Mesothelial cell of epicardium (in vitro differentiated cells): ENCODE results near the gene SPATS2L. TPM values are rescaled to one million over a fixed set of nuclear protein-coding genes. Genes with fewer than 3 reads are reported as not detected.

Experiments
- DNase-seq, 2 experiments: peaks; one replicate each; pipeline ENCODE4 v3.0.0; 2021; ENCODE audit warnings: low spot score in 2 of 2; ENCODE audit not compliant: unreplicated experiment in 2 of 2
- H3K27ac Mint-ChIP-seq: 2 replicates; pipeline ENCODE4 v1.8.0; 2021; ENCODE audit warnings: mixed read lengths
- H3K27me3 Mint-ChIP-seq: 2 replicates; pipeline ENCODE4 v1.8.0; 2021; ENCODE audit warnings: low read depth, mixed read lengths
- H3K36me3 Mint-ChIP-seq: 2 replicates; pipeline ENCODE4 v1.8.0; 2021; ENCODE audit warnings: mixed read lengths
- H3K4me1 Mint-ChIP-seq: 2 replicates; pipeline ENCODE4 v1.8.0; 2021; ENCODE audit warnings: mixed read lengths
- H3K4me3 Mint-ChIP-seq: 2 replicates; pipeline ENCODE4 v1.8.0; 2021; ENCODE audit warnings: mild to moderate bottlenecking, moderate library complexity, mixed read lengths
- H3K9me3 Mint-ChIP-seq: 2 replicates; pipeline ENCODE4 v1.8.0; 2021; ENCODE audit warnings: mixed read lengths
- total RNA-seq: library from RNA; stranded (reverse); gene quantifications from 3 replicates; pipeline ENCODE4 v1.2.1, GENCODE V29; 2021
- TF ChIP-seq, protein P1 (sequence below): fragments of 200-600 bp; sonication (generic); IDR thresholded peaks from one replicate; pipeline ENCODE4 v1.5.0; 2021; ENCODE audit warnings: antibody characterized with exemption; ENCODE audit not compliant: unreplicated experiment

The SPATS2L gene
- total RNA-seq, 1 donor from 2014 or later = 84.8 TPM

- Mint-ChIP-seq H3K4me3 (no peak overlapping the region), H3K9me3 (no peaks in the 10 kb centered on the region), H3K27me3 (no peaks in the 10 kb centered on the region), H3K4me1 (peaks cover 3% of the 10 kb centered on the region), H3K27ac (no peak overlapping the region), H3K36me3 (peaks cover 14% of the 10 kb centered on the region)
- DNase-seq = no peak
- TF ChIP-seq, protein P1, sequence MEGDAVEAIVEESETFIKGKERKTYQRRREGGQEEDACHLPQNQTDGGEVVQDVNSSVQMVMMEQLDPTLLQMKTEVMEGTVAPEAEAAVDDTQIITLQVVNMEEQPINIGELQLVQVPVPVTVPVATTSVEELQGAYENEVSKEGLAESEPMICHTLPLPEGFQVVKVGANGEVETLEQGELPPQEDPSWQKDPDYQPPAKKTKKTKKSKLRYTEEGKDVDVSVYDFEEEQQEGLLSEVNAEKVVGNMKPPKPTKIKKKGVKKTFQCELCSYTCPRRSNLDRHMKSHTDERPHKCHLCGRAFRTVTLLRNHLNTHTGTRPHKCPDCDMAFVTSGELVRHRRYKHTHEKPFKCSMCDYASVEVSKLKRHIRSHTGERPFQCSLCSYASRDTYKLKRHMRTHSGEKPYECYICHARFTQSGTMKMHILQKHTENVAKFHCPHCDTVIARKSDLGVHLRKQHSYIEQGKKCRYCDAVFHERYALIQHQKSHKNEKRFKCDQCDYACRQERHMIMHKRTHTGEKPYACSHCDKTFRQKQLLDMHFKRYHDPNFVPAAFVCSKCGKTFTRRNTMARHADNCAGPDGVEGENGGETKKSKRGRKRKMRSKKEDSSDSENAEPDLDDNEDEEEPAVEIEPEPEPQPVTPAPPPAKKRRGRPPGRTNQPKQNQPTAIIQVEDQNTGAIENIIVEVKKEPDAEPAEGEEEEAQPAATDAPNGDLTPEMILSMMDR = no peak
Measured at GRCh38 chr2:200454927-200455801, 148.7 kb downstream of the SPATS2L start.

DNA sequence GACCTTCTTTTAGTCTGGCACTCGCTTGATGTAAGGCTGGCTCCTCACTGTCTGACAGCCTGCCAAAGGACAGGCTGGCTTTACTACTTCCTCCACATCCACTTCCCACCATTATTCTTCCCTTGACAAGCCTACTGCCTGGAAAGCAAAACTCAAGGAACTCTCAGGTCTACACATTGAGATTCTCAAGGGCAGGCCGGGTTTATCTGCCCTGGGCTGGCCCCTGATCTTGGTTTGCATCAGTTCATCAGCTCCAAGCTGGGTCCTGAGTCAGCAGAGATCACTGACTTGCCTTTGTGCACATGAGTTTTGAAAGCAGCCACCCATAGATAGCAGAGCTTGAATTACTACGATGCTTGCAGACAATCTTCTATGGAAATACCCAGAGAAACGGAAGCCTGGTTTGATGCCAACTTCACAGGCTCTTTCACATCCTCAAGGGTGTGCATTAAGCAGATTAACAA is 149.5 kb downstream of the SPATS2L start:
- no peaks in the 10 kb centered on the region for H3K27me3 Mint-ChIP-seq
- peaks cover 7% of the 10 kb centered on the region for H3K36me3 Mint-ChIP-seq
- TF ChIP-seq, protein P1 = no peak
- no peak for DNase-seq
- peaks cover 3% of the 10 kb centered on the region for H3K4me1 Mint-ChIP-seq
- H3K9me3 Mint-ChIP-seq = no peaks in the 10 kb centered on the region
- H3K4me3 Mint-ChIP-seq = no peak overlapping the region
- no peak overlapping the region for H3K27ac Mint-ChIP-seq

- Mint-ChIP-seq H3K4me3 (no peak overlapping the region), H3K27ac (no peak overlapping the region), H3K9me3 (no peaks in the 10 kb centered on the region), H3K36me3 (peaks cover 10% of the 10 kb centered on the region), H3K4me1 (peaks cover 3% of the 10 kb centered on the region), H3K27me3 (no peaks in the 10 kb centered on the region)
- no peak for DNase-seq
- TF ChIP-seq, protein P1 = no peak
Measured at GRCh38 chr2:200456567-200456966, 150.1 kb downstream of the SPATS2L start.

- no peak for DNase-seq
- TF ChIP-seq, protein P1 = no peak
- Mint-ChIP-seq H3K4me3 (no peak overlapping the region), H3K4me1 (peaks cover 3% of the 10 kb centered on the region), H3K27me3 (no peaks in the 10 kb centered on the region), H3K27ac (no peak overlapping the region), H3K36me3 (peaks cover 23% of the 10 kb centered on the region), H3K9me3 (no peaks in the 10 kb centered on the region)
Measured at GRCh38 chr2:200459101-200459500, 152.6 kb downstream of the SPATS2L start.

DNA sequence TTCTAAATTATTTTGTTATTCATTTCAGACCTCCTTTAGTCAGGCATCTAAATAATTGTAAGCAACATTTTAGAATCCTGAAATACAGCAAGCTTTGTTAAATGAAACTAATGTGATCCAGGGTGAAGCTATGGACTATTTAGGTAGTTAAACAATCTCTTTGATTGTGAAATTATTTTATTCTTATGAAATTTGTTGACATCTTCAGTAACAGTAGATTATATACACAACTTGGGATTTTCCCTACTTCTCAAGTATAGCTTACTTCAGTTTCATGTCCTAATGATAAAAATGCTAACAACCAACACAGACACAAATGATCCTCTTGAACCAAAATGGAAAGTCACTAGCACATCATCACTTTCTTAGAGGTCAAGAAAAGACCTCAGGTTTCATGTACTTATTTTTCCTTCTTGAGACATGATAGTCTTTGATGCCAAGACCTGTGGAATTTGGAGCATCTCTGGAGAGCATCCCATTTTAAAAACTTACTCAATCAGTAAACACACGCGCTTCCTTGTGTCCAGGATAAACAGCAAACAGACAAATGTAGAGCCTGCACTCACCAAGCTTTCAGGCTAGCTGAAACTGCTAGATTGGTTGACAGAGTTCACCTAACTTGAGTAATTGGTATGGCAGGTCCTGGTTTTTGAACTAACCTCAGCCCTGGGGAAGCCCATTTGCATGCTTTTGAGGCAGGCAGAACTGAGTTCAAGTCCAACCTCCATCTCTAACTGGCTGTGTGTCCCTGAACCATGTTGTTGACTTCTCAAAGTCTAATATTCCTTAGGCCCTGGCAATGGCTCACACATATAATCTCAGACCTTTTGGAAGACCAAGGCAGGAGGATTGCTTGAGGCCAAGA is 155.6 kb downstream of the SPATS2L start:
- no peaks in the 10 kb centered on the region for H3K27me3 Mint-ChIP-seq
- H3K4me1 Mint-ChIP-seq = peaks cover 2% of the 10 kb centered on the region
- H3K36me3 Mint-ChIP-seq = peaks cover 38% of the 10 kb centered on the region
- DNase-seq = no peak
- no peaks in the 10 kb centered on the region for H3K9me3 Mint-ChIP-seq
- H3K27ac Mint-ChIP-seq = peak overlapping the region; percentile 21
- TF ChIP-seq, protein P1 = no peak
- H3K4me3 Mint-ChIP-seq = no peak overlapping the region
